ENCODE data around the gene NEURL1B. TPM values are rescaled to one million over a fixed set of nuclear protein-coding genes. Genes with fewer than 3 reads are reported as not detected.

The NEURL1B gene
- total RNA-seq, 2 experiments from 2014 or later = 3.9 to 4.2 TPM

DNA sequence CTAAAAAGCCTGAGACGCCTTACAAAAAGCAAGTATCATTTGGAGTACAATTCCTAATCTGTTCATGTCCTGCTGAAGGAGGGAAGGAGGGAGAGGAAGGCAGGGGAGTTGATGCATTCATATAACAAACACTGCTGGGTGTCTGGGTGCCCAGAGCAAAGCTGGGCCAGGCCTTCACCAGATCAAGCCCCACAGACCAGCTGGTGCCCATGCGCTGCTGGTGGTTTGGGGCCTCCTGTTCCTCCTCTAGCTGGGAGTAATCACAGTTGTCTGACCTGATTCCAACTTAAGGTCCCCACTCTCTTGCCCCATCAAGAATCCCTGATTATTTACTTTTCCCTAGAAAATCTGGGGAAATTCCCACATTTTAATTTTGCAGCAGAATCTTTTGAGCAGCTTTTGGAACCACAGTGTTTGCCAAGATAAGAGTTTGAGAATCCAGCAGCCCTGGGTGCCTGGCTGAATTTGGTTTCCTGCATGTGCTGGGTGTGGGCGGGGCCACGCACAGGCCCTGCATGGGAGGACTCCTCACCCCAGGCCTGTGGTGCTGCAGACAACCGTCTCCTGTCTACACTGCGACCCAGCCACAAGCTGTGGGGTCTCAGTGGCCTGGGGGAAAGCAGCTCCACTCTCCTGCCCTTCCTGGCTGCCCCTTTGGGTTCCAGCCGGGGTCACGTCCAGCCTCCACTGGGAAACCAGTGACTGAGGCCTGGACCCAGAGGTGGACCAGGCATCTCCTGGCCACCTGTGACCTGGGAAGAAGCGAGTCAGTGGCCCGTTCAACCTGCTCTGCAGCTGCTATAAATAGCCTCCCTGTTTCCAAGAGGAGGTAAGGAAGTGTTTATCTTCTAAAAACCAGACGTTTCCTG is 47.5 kb downstream of the NEURL1B start:
- no peaks in the 10 kb centered on the region for H3K9me3 Mint-ChIP-seq (ENCODE audit: insufficient read depth)
- H3K27ac Mint-ChIP-seq = peak overlapping the region; percentile 76
- ChIA-PET CTCF (interaction anchor here (1.1 to 1.5 kb wide), 2 partner anchors 9 to 26 kb away, joined by 3 to 5 read pairs; no protein-coding TSS in a partner anchor), POLR2A (interaction anchor here (0.5 to 1.3 kb wide), 2 partner anchors 9 to 21 kb away, joined by 3 to 4 read pairs; no protein-coding TSS in a partner anchor)
- DNase-seq (peak; percentile 65), ATAC-seq (peak; percentile 87)
- no peak overlapping the region for H3K4me3 Mint-ChIP-seq
- peaks cover 4% of the 10 kb centered on the region for H3K27me3 Mint-ChIP-seq (ENCODE audit: low read depth)
- no peaks in the 10 kb centered on the region for H3K36me3 Mint-ChIP-seq (ENCODE audit: low read depth)
- H3K4me1 Mint-ChIP-seq (ENCODE audit: low read depth) = peaks cover 23% of the 10 kb centered on the region

DNA sequence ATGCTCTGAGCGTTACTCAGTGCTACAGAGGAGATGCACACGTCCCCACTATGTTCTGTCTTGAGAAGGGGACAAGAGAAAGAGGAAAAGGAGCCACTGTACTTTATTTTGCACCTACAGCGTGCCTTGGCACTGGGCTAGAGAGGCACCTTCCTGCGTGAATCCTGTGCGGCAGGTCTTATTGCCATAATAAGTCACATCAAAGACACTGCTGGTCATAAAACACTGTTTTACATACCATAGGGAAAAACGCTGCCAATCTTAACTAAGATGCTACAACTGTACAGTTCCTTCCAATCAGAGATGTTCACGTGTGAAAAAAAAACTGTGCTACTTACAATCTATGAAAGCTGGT is 48.1 kb downstream of the NEURL1B start:
- H3K4me1 Mint-ChIP-seq (ENCODE audit: low read depth) = peaks cover 22% of the 10 kb centered on the region
- POLR2A ChIA-PET = no interaction called here
- ATAC-seq (no peak), DNase-seq (no peak)
- H3K4me3 Mint-ChIP-seq = no peak overlapping the region
- no peaks in the 10 kb centered on the region for H3K9me3 Mint-ChIP-seq (ENCODE audit: insufficient read depth)
- CTCF ChIA-PET = interaction anchor here (1.5 kb wide), 1 partner anchor 9 kb away, joined by 5 read pairs; no protein-coding TSS in a partner anchor
- H3K27ac Mint-ChIP-seq = peak overlapping the region; percentile 76
- peaks cover 3% of the 10 kb centered on the region for H3K27me3 Mint-ChIP-seq (ENCODE audit: low read depth)
- H3K36me3 Mint-ChIP-seq (ENCODE audit: low read depth) = no peaks in the 10 kb centered on the region

- ATAC-seq = no peak
- no peak overlapping the region for H3K27ac Mint-ChIP-seq
- POLR2A ChIA-PET = no interaction called here
These were observed 48.7 kb downstream of the NEURL1B start for GRCh38 chr5:172689801-172690200.

GRCh38 chr5:172690258-172691075 is 49.4 kb downstream of the NEURL1B start:
- no peak for ATAC-seq
- no peaks in the 10 kb centered on the region for H3K36me3 Mint-ChIP-seq (ENCODE audit: low read depth)
- no peaks in the 10 kb centered on the region for H3K9me3 Mint-ChIP-seq (ENCODE audit: insufficient read depth)
- CTCF ChIA-PET = no interaction called here
- no peaks in the 10 kb centered on the region for H3K27me3 Mint-ChIP-seq (ENCODE audit: low read depth)
- no peak for DNase-seq
- POLR2A ChIA-PET = no interaction called here
- H3K27ac Mint-ChIP-seq = no peak overlapping the region
- H3K4me1 Mint-ChIP-seq (ENCODE audit: low read depth) = peaks cover 21% of the 10 kb centered on the region
- no peak overlapping the region for H3K4me3 Mint-ChIP-seq

More at GRCh38 chr5:172689801-172690200, 48.7 kb downstream of the NEURL1B start:
- Mint-ChIP-seq H3K4me3 (no peak overlapping the region), H3K27me3 (ENCODE audit: low read depth) (no peaks in the 10 kb centered on the region), H3K9me3 (ENCODE audit: insufficient read depth) (no peaks in the 10 kb centered on the region), H3K36me3 (ENCODE audit: low read depth) (no peaks in the 10 kb centered on the region), H3K4me1 (ENCODE audit: low read depth) (peaks cover 19% of the 10 kb centered on the region)
- no peak for DNase-seq
- CTCF ChIA-PET = interaction anchor here (1.5 kb wide), 1 partner anchor 8 kb away, joined by 5 read pairs; no protein-coding TSS in a partner anchor

DNA sequence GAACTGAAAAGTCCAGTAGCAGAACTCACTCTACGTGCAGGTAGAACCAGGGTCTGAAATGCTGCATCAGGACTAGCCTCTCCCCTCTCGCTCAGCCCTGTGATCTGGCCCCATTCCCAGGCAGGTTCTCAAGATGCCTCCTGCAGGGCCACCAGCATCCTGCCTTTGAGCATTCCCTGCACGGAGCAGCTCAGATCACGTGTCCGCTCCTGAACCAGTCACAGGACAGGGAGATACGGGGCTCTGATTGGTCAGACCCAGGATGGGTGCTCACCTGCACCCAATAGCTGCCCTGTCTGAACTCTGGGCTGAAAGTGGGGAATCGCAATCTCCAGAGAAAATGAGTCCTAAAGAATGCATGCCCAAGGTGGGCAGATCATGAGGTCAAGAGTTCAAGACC is 50.8 kb downstream of the NEURL1B start:
- H3K9me3 Mint-ChIP-seq (ENCODE audit: insufficient read depth) = no peaks in the 10 kb centered on the region
- H3K4me3 Mint-ChIP-seq = no peak overlapping the region
- ChIA-PET POLR2A (no interaction called here), CTCF (no interaction called here)
- no peaks in the 10 kb centered on the region for H3K36me3 Mint-ChIP-seq (ENCODE audit: low read depth)
- DNase-seq (no peak), ATAC-seq (no peak)
- peaks cover 25% of the 10 kb centered on the region for H3K4me1 Mint-ChIP-seq (ENCODE audit: low read depth)
- no peaks in the 10 kb centered on the region for H3K27me3 Mint-ChIP-seq (ENCODE audit: low read depth)
- H3K27ac Mint-ChIP-seq = no peak overlapping the region

GRCh38 chr5:172692451-172692850 is 51.4 kb downstream of the NEURL1B start:
- Mint-ChIP-seq H3K27ac (no peak overlapping the region), H3K4me1 (ENCODE audit: low read depth) (peaks cover 30% of the 10 kb centered on the region), H3K27me3 (ENCODE audit: low read depth) (no peaks in the 10 kb centered on the region), H3K4me3 (no peak overlapping the region), H3K9me3 (ENCODE audit: insufficient read depth) (no peaks in the 10 kb centered on the region), H3K36me3 (ENCODE audit: low read depth) (no peaks in the 10 kb centered on the region)
- CTCF ChIA-PET = no interaction called here
- POLR2A ChIA-PET = no interaction called here
- ATAC-seq (no peak), DNase-seq (no peak)

- CTCF ChIA-PET = no interaction called here
- Mint-ChIP-seq H3K27ac (no peak overlapping the region), H3K4me3 (no peak overlapping the region), H3K4me1 (ENCODE audit: low read depth) (peaks cover 33% of the 10 kb centered on the region), H3K27me3 (ENCODE audit: low read depth) (no peaks in the 10 kb centered on the region), H3K9me3 (ENCODE audit: insufficient read depth) (no peaks in the 10 kb centered on the region), H3K36me3 (ENCODE audit: low read depth) (no peaks in the 10 kb centered on the region)
- ATAC-seq (no peak), DNase-seq (no peak)
- POLR2A ChIA-PET = no interaction called here
These were observed 51.9 kb downstream of the NEURL1B start for GRCh38 chr5:172692981-172693380.

DNA sequence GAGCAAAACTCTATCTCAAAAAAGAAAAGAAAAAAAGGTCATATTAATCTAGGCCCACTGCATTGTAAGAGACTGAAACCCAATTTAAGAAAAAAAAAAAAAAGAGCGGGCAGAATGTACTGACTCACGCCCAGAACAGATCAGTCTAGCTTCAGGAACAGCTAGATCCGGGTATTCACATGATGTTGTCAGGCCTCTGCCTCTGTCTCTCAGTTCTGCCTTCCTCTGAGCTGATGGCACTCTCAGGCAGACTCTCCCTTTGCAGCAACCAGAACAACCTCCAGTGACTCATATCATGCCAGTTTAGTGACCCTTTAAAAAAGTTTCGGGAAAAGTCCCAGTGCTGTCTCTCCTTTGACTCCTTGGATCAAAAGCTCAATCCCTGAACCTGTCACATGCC is 53.0 kb downstream of the NEURL1B start:
- Mint-ChIP-seq H3K4me1 (ENCODE audit: low read depth) (peaks cover 22% of the 10 kb centered on the region), H3K36me3 (ENCODE audit: low read depth) (no peaks in the 10 kb centered on the region), H3K27ac (no peak overlapping the region), H3K4me3 (no peak overlapping the region), H3K9me3 (ENCODE audit: insufficient read depth) (no peaks in the 10 kb centered on the region), H3K27me3 (ENCODE audit: low read depth) (no peaks in the 10 kb centered on the region)
- POLR2A ChIA-PET = no interaction called here
- CTCF ChIA-PET = no interaction called here
- ATAC-seq (no peak), DNase-seq (no peak)

- ATAC-seq (no peak), DNase-seq (no peak)
- Mint-ChIP-seq H3K9me3 (ENCODE audit: insufficient read depth) (no peaks in the 10 kb centered on the region), H3K27ac (no peak overlapping the region), H3K4me3 (no peak overlapping the region), H3K4me1 (ENCODE audit: low read depth) (peaks cover 18% of the 10 kb centered on the region), H3K27me3 (ENCODE audit: low read depth) (no peaks in the 10 kb centered on the region), H3K36me3 (ENCODE audit: low read depth) (no peaks in the 10 kb centered on the region)
- ChIA-PET POLR2A (no interaction called here), CTCF (interaction anchor here (1.3 kb wide), 1 partner anchor 78 kb away, joined by 5 read pairs; no protein-coding TSS in a partner anchor)
These were observed 53.5 kb downstream of the NEURL1B start for GRCh38 chr5:172694541-172694940.

- DNase-seq (no peak), ATAC-seq (no peak)
- ChIA-PET CTCF (interaction anchor here (1.3 kb wide), 1 partner anchor 77 kb away, joined by 5 read pairs; no protein-coding TSS in a partner anchor), POLR2A (no interaction called here)
- no peak overlapping the region for H3K27ac Mint-ChIP-seq
- peaks cover 17% of the 10 kb centered on the region for H3K4me1 Mint-ChIP-seq (ENCODE audit: low read depth)
- no peaks in the 10 kb centered on the region for H3K9me3 Mint-ChIP-seq (ENCODE audit: insufficient read depth)
- peaks cover 3% of the 10 kb centered on the region for H3K27me3 Mint-ChIP-seq (ENCODE audit: low read depth)
- no peak overlapping the region for H3K4me3 Mint-ChIP-seq
- no peaks in the 10 kb centered on the region for H3K36me3 Mint-ChIP-seq (ENCODE audit: low read depth)
These were observed 54.4 kb downstream of the NEURL1B start for GRCh38 chr5:172695232-172696054.

GRCh38 chr5:172696171-172696849 is 55.2 kb downstream of the NEURL1B start:
- POLR2A ChIA-PET = interaction anchor here (0.5 to 1.1 kb wide), 3 partner anchors 8 to 259 kb away, joined by 3 to 4 read pairs (median 4); no protein-coding TSS in a partner anchor
- Mint-ChIP-seq H3K4me1 (ENCODE audit: low read depth) (peaks cover 19% of the 10 kb centered on the region), H3K36me3 (ENCODE audit: low read depth) (no peaks in the 10 kb centered on the region), H3K27me3 (ENCODE audit: low read depth) (peaks cover 7% of the 10 kb centered on the region), H3K4me3 (peak overlapping the region; percentile 89), H3K27ac (no peak overlapping the region), H3K9me3 (ENCODE audit: insufficient read depth) (no peaks in the 10 kb centered on the region)
- no peak for DNase-seq
- ATAC-seq = no peak
- CTCF ChIA-PET = interaction anchor here (0.7 to 2.7 kb wide), 17 partner anchors 10 to 403 kb away, joined by 3 to 31 read pairs (median 4); partner anchors contain the start of gene DUSP1

Data from activated CD8-positive, alpha-beta T cell treated with anti-CD3 and anti-CD28 coated beads, Interleukin-2, amount 10 ng/mL, durations not matched to agents 7 days and 5 days (primary cell).